Testis (tissue), 2 donors: Measurements from ENCODE around the gene VGLL4.
"Not testable (repeated sequence)": the region's sequence is repeated elsewhere in the genome, so short reads cannot be mapped to it uniquely, and the experiment has no call there.

Experiments used
- POLR2A ChIP-seq: fragments of 450-650 bp; IDR thresholded peaks from one replicate; pipeline ENCODE4 v1.6.1; 2017; ENCODE audit warnings: antibody characterized with exemption, mild to moderate bottlenecking, moderate library complexity
- TF ChIP-seq, protein P1 (sequence below), 3 experiments: fragments of 450-650 bp in 2 of 3; fragments of 200-600 bp in 1 of 3; sonication (generic) in 1 of 3; IDR thresholded peaks; one replicate each; pipeline ENCODE4 v1.5.1; 2016 to 2019; ENCODE audit warnings: antibody characterized with exemption in 3 of 3, mild to moderate bottlenecking in 2 of 3, moderate library complexity in 1 of 3

DNA sequence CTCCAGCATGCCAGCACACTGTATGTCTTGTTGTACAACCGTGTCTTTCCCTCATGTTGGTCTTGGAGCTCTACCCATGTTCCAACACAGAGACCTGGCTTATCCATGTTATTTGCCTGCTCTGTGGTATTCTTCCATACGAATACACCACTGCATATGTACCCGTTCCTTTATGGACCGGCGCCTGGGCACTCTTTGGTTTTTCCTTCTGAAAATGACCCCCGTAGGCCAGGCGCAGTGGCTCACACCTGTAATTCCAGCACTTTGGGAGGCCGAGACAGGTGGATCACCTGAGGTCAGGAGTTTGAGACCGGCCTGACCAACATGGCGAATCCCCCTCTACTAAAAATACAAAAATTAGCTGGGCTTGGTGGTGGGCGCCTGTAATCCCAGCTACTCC is 71.1 kb downstream of the VGLL4 start:
- TF ChIP-seq, protein P1, sequence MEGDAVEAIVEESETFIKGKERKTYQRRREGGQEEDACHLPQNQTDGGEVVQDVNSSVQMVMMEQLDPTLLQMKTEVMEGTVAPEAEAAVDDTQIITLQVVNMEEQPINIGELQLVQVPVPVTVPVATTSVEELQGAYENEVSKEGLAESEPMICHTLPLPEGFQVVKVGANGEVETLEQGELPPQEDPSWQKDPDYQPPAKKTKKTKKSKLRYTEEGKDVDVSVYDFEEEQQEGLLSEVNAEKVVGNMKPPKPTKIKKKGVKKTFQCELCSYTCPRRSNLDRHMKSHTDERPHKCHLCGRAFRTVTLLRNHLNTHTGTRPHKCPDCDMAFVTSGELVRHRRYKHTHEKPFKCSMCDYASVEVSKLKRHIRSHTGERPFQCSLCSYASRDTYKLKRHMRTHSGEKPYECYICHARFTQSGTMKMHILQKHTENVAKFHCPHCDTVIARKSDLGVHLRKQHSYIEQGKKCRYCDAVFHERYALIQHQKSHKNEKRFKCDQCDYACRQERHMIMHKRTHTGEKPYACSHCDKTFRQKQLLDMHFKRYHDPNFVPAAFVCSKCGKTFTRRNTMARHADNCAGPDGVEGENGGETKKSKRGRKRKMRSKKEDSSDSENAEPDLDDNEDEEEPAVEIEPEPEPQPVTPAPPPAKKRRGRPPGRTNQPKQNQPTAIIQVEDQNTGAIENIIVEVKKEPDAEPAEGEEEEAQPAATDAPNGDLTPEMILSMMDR (IDR thresholded peaks at IDR 0.05), result not testable (repeated sequence)
- TF ChIP-seq POLR2A, result not testable (repeated sequence)
